H1 (cell line): ENCODE results near the gene RO60. TPM values are rescaled to one million over a fixed set of nuclear protein-coding genes. Genes with fewer than 3 reads are reported as not detected.
A peak's percentile ranks its signal among the peaks of the same experiment; 100 is the strongest.

Experiments
- BCL11A ChIP-seq, 2 experiments: IDR thresholded peaks; one replicate each; pipeline ENCODE4 v1.6.1; 2011; ENCODE audit warnings: low read depth in 2 of 2, low read length in 2 of 2, mild to moderate bottlenecking in 2 of 2
- CREB1 ChIP-seq: IDR thresholded peaks from 2 replicates; pipeline ENCODE4 v1.6.1; 2012; ENCODE audit warnings: inconsistent platforms
- CTCF ChIP-seq, 3 experiments: IDR thresholded peaks; 1 replicate in 2 of 3; 2 replicates in 1 of 3; pipeline versions ENCODE4 v1.5.1 to v1.6.1; 2011; ENCODE audit warnings: low read length in 3 of 3, mild to moderate bottlenecking in 3 of 3, inconsistent platforms in 2 of 3, low read depth in 1 of 3, moderate library complexity in 1 of 3; ENCODE audit not compliant: insufficient read depth in 1 of 3; ENCODE audit errors: control extremely low read depth in 1 of 3
- E2F6 ChIP-seq: IDR thresholded peaks from 2 replicates; pipeline ENCODE4 v1.6.1; 2012; ENCODE audit warnings: inconsistent platforms
- EGR1 ChIP-seq: IDR thresholded peaks from 2 replicates; pipeline ENCODE4 v1.6.1; 2011; ENCODE audit warnings: low read depth, low read length, borderline replicate concordance
- FOSL1 ChIP-seq: IDR thresholded peaks from 2 replicates; pipeline ENCODE4 v1.6.1; 2011; ENCODE audit warnings: mild to moderate bottlenecking, low read depth, low read length, moderate library complexity; ENCODE audit not compliant: insufficient read depth
- GTF2F1 ChIP-seq: IDR thresholded peaks from 2 replicates; pipeline ENCODE4 v1.6.1; 2012; ENCODE audit warnings: low read depth, low read length, improper control_type of control experiment, borderline replicate concordance
- JUN ChIP-seq: IDR thresholded peaks from 2 replicates; pipeline ENCODE4 v1.6.1; 2011; ENCODE audit warnings: low read depth, mild to moderate bottlenecking, improper control_type of control experiment, low read length
- JUND ChIP-seq: IDR thresholded peaks from 2 replicates; pipeline ENCODE4 v1.6.1; 2011; ENCODE audit warnings: mild to moderate bottlenecking, improper control_type of control experiment, low read length
- KDM1A ChIP-seq: fragments of 200-600, 300-600 bp; sonication (generic); IDR thresholded peaks from 2 replicates; pipeline ENCODE4 v1.7.1; 2016; ENCODE audit warnings: mild to moderate bottlenecking, low read length, borderline replicate concordance
- KDM4A ChIP-seq: IDR thresholded peaks from one replicate; pipeline ENCODE4 v1.7.1; 2012; ENCODE audit warnings: low read depth, mild to moderate bottlenecking, moderate library complexity, low read length, inconsistent platforms; ENCODE audit not compliant: severe bottlenecking
- KDM5A ChIP-seq: fragments of 200-600 bp; IDR thresholded peaks from 2 replicates; pipeline ENCODE4 v1.7.1; 2012; ENCODE audit warnings: mild to moderate bottlenecking, low read length, inconsistent platforms, mixed read lengths
- RFX5 ChIP-seq: IDR thresholded peaks from 2 replicates; pipeline ENCODE4 v1.6.1; 2011; ENCODE audit warnings: low read depth, low read length, improper control_type of control experiment, borderline replicate concordance
- RXRA ChIP-seq: IDR thresholded peaks from 2 replicates; pipeline ENCODE4 v1.6.1; 2011; ENCODE audit warnings: low read depth, mild to moderate bottlenecking, low read length, moderate library complexity; ENCODE audit not compliant: insufficient read depth
- SIX5 ChIP-seq: IDR thresholded peaks from 2 replicates; pipeline ENCODE4 v1.6.1; 2011; ENCODE audit warnings: mild to moderate bottlenecking, low read depth, low read length
- SP1 ChIP-seq: IDR thresholded peaks from 2 replicates; pipeline ENCODE4 v1.6.1; 2011; ENCODE audit warnings: low read depth, low read length
- SP2 ChIP-seq: IDR thresholded peaks from 2 replicates; pipeline ENCODE4 v1.6.1; 2012; ENCODE audit warnings: mild to moderate bottlenecking, low read length, inconsistent platforms
- TAF1 ChIP-seq: IDR thresholded peaks from 2 replicates; pipeline ENCODE4 v1.6.1; 2011; ENCODE audit warnings: mild to moderate bottlenecking, low read depth, low read length
- TCF12 ChIP-seq: IDR thresholded peaks from 2 replicates; pipeline ENCODE4 v1.6.1; 2011; ENCODE audit warnings: low read depth, mild to moderate bottlenecking, low read length
- polyA plus RNA-seq, 7 experiments: library from polyadenylated mRNA; depleted of rRNA in 3 of 7; stranded (reverse) in 5 of 7; unstranded in 2 of 7; fragments of >200 nt in 5 of 7; fragments of 200-250 nt in 2 of 7; gene quantifications; 1 replicate in 5 of 7; 2 replicates in 1 of 7; 4 replicates in 1 of 7; pipeline versions ENCODE4 v1.2.1 to v1.2.3, GENCODE V29; 2011 to 2013; ENCODE audit warnings: missing spikeins in 2 of 7, mixed read lengths in 2 of 7
- total RNA-seq: library from RNA; stranded (reverse); fragmentation: NEBNext Ultra II Directional; extraction: Animal tissue kit (Norgen Biotek cat#: 25700); gene quantifications from 2 replicates; pipeline ENCODE4 v1.2.1, GENCODE V29; 2021
- TF ChIP-seq, protein P1 (sequence below): IDR thresholded peaks from 2 replicates; pipeline ENCODE4 v1.6.1; 2011; ENCODE audit warnings: low read length, improper control_type of control experiment

RO60 gene
- total and polyA plus RNA-seq, 2 of the 8 experiments (the other 6 are each of a cell fraction or from before 2014, with no cell fraction given), result 13.6 to 103 TPM

- TF ChIP-seq BCL11A (IDR thresholded peaks at IDR 0.05; ENCODE audit: low read depth in 2 of 2, low read length in 2 of 2) (no peak), KDM4A (no peak), RXRA (0 out of 2 replicates have a peak, but pooled peaks have one; percentile 29), EGR1 (no peak), TCF12 (peak; percentile 71; the same call in 1 of the 2 replicates), JUN (no peak), SP1 (peak; percentile 66; the same call in 1 of the 2 replicates), GTF2F1 (peak; percentile 23; the same call in 1 of the 2 replicates), KDM1A (peak; percentile 53; the same call in 1 of the 2 replicates), KDM5A (no peak; the same call in 1 of the 2 replicates), E2F6 (peak; percentile 78), JUND (peak; percentile 15; the same call in 1 of the 2 replicates), RFX5 (no peak), CTCF (IDR thresholded peaks at IDR 0.05; ENCODE audit: control extremely low read depth in 1 of 3, insufficient read depth in 1 of 3, low read depth in 1 of 3, low read length in 3 of 3) (no peak), SIX5 (no peak; the same call in 1 of the 2 replicates), FOSL1 (no peak), CREB1 (peak; percentile 95), TAF1 (peak; percentile 95), SP2 (peak; percentile 42; the same call in 1 of the 2 replicates)
- TF ChIP-seq, protein P1, sequence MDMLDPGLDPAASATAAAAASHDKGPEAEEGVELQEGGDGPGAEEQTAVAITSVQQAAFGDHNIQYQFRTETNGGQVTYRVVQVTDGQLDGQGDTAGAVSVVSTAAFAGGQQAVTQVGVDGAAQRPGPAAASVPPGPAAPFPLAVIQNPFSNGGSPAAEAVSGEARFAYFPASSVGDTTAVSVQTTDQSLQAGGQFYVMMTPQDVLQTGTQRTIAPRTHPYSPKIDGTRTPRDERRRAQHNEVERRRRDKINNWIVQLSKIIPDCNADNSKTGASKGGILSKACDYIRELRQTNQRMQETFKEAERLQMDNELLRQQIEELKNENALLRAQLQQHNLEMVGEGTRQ, result no peak
Measured at GRCh38 chr1:193059282-193060114, at the start of gene RO60, which contains the start of gene UCHL5 (continued).
